HK-2 (cell line): ENCODE results near the gene SNED1.

Experiments
- DNase-seq: peaks from one replicate; pipeline ENCODE4 v3.0.0-alpha.2; 2018; ENCODE audit not compliant: unreplicated experiment

SNED1 gene

DNA sequence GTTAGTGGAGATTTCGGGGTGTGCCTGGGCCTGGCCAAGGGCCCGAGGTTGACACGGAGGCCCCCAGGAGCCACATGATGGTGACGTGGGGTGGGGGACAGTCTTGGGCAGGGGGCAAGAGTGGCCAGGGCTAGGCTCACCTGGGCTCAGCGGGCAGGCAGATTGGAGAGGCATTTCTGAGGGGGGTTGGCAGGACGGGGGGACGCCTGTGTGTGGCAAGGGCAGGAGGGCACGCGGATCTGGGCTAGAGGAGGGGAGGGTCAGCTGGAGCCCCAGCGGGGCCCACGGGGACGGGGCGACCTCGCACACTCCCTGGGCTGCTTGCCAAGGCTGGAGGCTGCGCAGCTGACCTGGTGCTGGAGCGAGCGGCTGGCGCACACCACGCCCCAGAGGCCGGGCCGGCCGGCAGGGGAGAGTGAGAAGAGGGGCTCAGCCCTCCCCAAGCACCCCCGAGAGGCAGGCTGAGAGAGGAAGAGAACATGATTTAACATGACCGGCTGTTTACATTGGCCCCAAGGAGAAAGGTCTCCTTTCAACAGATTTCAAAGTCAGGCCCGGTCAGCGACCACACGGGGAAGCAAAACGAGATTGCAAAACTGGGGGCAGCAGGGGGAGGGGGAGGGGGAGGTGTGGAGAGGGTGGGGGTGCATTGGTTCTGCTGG, 38.0 kb upstream of the SNED1 start:
- no peak for DNase-seq

DNA sequence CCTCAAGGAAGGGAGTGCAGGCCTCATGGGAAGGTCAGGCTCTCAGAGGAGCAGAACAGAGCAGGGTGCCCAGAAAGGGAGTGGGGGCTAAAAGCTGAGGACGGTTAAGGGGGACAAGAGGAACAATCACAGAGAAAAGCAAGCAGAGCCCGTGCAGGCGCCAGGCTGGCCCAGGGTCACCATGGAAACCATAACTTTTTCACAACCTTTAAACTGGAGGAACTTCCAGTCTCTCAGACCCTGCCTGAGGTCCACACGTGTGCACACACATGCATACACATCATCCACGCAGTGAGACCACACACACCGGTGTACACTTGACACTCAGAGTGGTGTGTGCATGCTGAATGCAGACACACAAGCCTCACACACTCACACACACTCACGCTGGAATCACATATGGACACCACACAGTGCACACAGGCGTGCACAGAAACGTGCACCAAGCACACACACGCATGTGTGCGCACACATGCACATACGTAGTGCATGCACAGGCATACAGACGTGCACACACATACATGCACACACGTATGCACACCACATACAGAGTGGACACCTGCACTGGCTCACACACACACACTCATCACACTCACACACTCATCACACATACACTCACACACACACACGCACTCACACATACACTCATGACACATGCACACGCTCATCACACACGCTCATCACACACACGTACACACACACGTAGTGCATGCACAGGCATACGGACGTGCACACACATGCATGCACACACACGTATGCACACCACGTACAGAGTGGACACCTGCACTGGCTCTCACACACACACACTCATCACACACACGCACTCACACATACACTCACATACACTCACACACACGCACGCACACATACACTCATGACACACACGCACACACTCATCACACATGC, 37.2 kb upstream of the SNED1 start:
- no peak for DNase-seq

- no peak for DNase-seq
Measured at GRCh38 chr2:240961910-240962299, 36.5 kb upstream of the SNED1 start.

DNA sequence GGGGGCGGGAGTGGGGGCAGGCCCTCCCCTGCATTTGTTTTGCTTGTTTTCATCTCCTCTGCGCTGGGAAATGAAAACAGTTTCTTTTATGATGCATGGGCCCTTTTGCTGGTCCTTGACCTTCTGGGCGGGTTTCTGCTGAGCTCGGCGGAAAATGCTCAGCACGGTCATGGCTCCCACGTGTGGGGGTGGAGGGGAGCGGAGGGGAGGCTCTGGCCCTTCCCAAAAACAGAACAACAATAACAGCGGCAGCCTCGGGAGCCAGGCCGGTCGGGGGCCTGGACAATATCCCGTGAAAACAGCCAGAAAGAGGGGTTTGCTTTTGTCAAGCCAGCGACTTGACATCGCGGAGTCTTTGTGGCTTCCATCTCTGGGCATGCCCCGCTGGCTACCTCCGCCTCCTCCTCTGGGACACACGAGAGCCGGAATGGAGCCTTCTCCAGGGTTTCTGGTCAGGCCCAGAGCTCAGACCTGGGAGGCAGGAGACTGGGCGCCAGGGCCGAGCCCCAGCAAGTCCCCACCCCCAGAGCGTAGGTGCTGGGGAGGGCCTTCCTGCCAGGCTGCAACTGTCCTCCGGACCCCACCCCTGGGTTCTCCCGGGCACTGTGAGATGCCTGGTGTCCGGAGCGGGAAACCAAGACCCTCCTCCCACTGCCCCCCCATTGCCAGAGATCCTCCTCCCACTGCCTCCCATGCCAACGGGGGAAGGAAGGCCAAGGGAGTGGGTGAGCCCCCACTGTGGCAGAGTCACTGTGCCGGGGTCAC, 35.9 kb upstream of the SNED1 start:
- DNase-seq: no peak

GRCh38 chr2:240963065-240963867, 35.2 kb upstream of the SNED1 start:
- DNase-seq: no peak

DNA sequence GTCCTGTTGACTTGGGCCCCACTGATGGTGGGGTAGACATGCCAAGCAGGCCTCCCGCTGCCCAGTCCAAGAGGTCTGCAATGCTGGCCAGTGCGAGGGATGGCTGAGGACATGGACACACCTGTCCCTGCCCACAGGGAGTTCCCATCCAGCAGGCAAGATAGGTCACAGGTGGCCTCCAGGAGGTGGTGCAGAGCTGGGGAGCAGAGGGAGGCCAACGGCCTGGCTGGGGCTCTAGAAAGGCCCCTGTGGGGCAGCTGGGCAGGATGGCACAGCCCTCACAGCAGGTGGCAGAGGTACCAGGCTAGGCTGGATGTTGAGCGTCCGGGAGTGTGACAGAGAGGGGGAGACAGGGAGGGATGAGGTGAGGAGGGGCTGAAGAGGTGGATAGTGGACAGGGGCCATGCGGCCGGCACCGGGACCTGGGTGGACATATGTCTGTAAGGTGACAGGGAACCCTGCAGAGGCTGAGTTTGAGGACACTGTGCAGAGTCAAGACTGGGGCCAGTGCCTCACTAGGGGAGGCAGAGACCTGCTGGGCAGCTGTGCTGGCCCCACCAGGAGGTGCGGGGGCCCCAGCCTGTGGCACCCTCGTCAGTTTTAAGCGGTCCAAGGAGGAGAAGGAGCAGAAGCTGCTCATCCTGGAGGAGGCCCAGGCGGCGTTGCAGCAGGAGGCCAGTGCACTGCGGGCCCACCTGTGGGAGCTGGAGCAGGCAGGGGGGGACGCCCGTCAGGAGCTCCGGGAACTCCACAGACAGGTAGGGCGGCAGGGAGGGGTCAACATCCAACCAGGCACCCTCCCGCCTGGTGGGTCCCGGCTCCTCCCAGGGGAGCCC, 34.3 kb upstream of the SNED1 start:
- DNase-seq: no peak

GRCh38 chr2:240964704-240965295, 33.6 kb upstream of the SNED1 start:
- no peak for DNase-seq

GRCh38 chr2:240965296-240965904, 33.0 kb upstream of the SNED1 start:
- no peak for DNase-seq

GRCh38 chr2:240965905-240966456, 32.4 kb upstream of the SNED1 start:
- no peak for DNase-seq

DNA sequence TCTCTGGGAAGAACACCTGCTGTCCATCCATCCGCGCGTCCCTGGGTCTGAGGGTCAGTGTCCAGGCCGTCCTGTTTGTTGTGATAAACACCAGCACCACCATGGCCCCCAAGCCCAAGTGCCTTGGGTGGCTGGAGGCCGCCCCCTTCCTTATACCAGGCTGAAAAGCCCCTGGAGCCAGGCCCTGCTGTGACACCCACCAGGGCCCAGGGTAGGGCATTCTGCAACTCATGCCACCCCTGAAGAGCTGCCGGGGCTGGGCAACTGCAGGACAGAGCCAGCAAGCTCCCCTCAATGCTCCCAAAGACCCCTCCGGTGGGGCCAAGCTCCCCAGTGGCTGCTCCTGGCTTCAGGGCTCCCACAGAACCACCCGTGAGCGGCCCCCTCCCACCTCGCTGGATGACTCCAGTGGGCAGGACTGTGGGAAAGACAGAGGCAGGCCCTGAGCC, 31.9 kb upstream of the SNED1 start:
- DNase-seq: no peak

GRCh38 chr2:240966906-240967680, 31.3 kb upstream of the SNED1 start:
- no peak for DNase-seq

DNA sequence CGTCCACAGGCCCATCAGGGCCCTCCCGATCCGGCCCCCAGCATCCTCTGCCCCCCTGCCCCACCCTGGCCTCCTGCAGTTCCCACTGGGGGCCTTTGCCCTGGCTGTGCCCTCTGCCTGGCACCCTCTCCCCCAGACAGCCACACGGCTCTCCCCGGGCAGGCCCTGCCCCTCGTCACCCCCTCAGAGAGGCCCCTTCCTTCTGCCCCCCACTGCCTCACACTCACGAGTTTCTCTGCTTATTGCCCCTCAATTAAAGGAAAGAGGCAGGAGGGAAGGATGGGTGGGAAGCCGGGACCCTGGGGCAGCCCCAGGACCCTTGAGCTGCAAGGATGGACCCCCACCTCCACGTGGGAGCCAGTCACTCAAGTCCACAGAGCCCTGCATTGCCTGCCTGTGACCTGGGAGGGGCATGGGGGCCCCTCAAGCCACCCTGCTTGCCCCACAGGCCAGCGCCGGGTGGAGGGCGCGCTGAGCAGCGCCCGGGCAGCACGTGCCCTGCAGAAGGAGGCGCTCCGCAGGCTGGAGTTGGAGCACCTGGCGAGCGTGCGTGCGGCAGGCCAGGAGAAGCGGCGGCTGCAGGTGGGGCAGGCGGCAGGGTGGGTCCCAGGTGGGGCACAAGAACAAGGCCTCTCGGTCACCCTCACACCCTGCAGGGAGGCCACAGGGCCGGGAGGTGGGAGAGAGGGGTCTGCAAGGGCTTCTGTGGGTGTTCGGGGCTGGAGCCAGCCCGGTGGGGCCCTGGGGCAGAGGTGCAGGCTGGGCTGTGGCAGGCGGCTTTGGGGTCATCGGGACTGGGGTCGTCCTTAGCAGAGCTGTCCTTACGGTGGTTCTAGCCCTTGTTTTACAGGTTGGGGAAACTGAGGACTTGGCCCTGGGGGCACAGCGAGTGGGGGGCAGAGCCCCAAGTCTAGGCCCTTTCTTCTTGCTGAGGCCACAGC, 30.5 kb upstream of the SNED1 start:
- no peak for DNase-seq

GRCh38 chr2:240968731-240969624, 29.4 kb upstream of the SNED1 start:
- DNase-seq: no peak

DNA sequence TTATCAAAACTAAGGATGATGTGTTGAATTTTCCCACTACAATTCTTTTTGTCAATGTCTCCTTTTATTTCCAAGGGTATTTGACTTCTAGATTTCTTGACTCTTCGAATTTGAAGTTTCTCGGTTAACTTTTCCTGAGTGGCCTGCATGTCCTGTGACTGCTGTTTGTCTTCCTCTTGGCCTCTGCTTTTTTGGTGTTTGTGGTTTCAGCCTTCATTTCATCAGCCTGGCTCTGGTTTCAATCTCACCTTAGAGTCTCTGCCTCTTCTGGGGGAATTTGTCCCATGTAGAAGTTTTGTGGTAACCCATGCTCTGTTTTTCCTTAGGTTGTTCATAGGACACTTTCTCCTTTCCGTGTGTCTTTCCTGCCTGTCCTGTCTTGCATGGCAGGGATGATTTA, 28.3 kb upstream of the SNED1 start:
- no peak for DNase-seq

GRCh38 chr2:240970816-240971215, 27.6 kb upstream of the SNED1 start:
- DNase-seq: no peak

DNA sequence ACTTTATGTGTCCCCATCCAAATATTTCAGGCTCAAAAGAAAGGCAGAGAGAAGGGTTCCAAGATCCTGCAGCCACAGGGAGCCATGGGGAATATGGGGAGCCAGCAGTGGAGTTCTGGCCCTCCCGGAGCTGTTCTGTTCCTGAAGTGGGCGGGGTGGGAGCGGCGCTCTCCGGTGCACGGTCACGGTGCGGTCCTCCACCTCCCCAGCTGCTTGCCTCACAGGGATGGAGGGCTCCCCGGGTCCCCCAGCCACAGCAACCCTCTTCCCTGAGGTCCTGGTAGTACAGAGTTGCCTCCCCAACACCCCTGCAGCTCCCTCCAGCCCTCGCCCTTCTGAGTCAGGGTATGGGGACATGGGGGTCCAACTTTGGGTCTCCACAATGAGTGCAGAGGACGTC, 26.2 kb upstream of the SNED1 start:
- no peak for DNase-seq
